OCI-LY3 (cell line): ENCODE data around the gene TANGO6.

Experiments used
- CTCF ChIP-seq: fragments of 200-600, 300-600 bp; sonication (generic); IDR thresholded peaks from 2 replicates; pipeline ENCODE4 v1.5.1; 2014; ENCODE audit warnings: antibody characterized with exemption, low read length, low read depth
- EZH2phosphoT487 ChIP-seq: fragments of 200-600 bp; shearing (Covaris generic); IDR thresholded peaks from 2 replicates; pipeline ENCODE4 v1.6.1; 2018; ENCODE audit warnings: antibody characterized with exemption, mixed run types, low read depth

GRCh38 chr16:68934402-68934801 lies 91.1 kb downstream of the TANGO6 start:
- TF ChIP-seq CTCF (no peak), EZH2phosphoT487 (no peak)
